Esophagus squamous epithelium (tissue), 5 donors: ENCODE results near the gene GNG13. TPM values are rescaled to one million over a fixed set of nuclear protein-coding genes. Genes with fewer than 3 reads are reported as not detected.

Source experiments
- DNase-seq: peaks from one replicate; lab custom pipeline; 2025; lab: John Stamatoyannopoulos, UW
- H3K27ac ChIP-seq, 4 donors: fragments of 200-600 bp; sonication (generic); one replicate each; pipeline ENCODE4 v1.5.1; 2016 to 2019; ENCODE audit warnings: mild to moderate bottlenecking in 1 of 4
- H3K27me3 ChIP-seq, 4 donors: fragments of 200-600 bp; sonication (generic); 1 replicate in 3 of 4; 2 replicates in 1 of 4; pipeline versions ENCODE4 v1.5.1 to v1.6.0; 2017 to 2021; ENCODE audit warnings: antibody characterized with exemption in 1 of 4
- H3K36me3 ChIP-seq, 3 donors: fragments of 200-600 bp; sonication (generic); one replicate each; pipeline ENCODE4 v1.5.1; 2016 to 2019
- H3K4me1 ChIP-seq, 3 donors: fragments of 200-600 bp; sonication (generic); one replicate each; pipeline ENCODE4 v1.5.1; 2017 to 2019
- H3K4me3 ChIP-seq, 4 donors: fragments of 200-600 bp; sonication (generic); 1 replicate in 3 of 4; 2 replicates in 1 of 4; pipeline ENCODE4 v1.5.1; 2016 to 2019; ENCODE audit warnings: mild to moderate bottlenecking in 2 of 4, moderate library complexity in 1 of 4
- H3K9me3 ChIP-seq, 3 donors: fragments of 200-600 bp; sonication (generic); one replicate each; pipeline ENCODE4 v1.5.1; 2016 to 2019
- POLR2A ChIP-seq, 4 donors: fragments of 450-650 bp; IDR thresholded peaks; one replicate each; pipeline ENCODE4 v1.6.1; 2017; ENCODE audit warnings: antibody characterized with exemption in 4 of 4, mild to moderate bottlenecking in 4 of 4, moderate library complexity in 3 of 4
- WGBS, 2 donors: methylation state at CpG; one replicate each; pipeline ENCODE4 v1.1.5; 2018; 5-methylcytosine and 5-hydroxymethylcytosine counted together
- intact Hi-C: fragments of 100-400 bp; cut with DNase I; formaldehyde crosslinking; loops from one replicate; pipeline ENCODE4 v1.15.0; 2022
- total RNA-seq, 4 donors: library from RNA; depleted of rRNA; stranded (reverse); fragments of >200 nt; gene quantifications; one replicate each; pipeline ENCODE4 v1.1.0, GENCODE V29; 2016
- TF ChIP-seq, protein P1 (sequence below), 6 experiments: fragments of 450-650 bp in 4 of 6; fragments of 200-600 bp in 2 of 6; sonication (generic) in 2 of 6; IDR thresholded peaks; one replicate each; pipeline ENCODE4 v1.5.1; 2016 to 2019; ENCODE audit warnings: antibody characterized with exemption in 6 of 6, mild to moderate bottlenecking in 4 of 6, moderate library complexity in 4 of 6
- donor health status: DM: yes; HTN: yes; CAD: no.

The GNG13 gene
- total RNA-seq, 4 donors from 2014 or later, result not detected

- no peak for DNase-seq
- intact Hi-C loops, result no loop called here
- TF ChIP-seq POLR2A (IDR thresholded peaks at IDR 0.05), result no peak
- TF ChIP-seq, protein P1, sequence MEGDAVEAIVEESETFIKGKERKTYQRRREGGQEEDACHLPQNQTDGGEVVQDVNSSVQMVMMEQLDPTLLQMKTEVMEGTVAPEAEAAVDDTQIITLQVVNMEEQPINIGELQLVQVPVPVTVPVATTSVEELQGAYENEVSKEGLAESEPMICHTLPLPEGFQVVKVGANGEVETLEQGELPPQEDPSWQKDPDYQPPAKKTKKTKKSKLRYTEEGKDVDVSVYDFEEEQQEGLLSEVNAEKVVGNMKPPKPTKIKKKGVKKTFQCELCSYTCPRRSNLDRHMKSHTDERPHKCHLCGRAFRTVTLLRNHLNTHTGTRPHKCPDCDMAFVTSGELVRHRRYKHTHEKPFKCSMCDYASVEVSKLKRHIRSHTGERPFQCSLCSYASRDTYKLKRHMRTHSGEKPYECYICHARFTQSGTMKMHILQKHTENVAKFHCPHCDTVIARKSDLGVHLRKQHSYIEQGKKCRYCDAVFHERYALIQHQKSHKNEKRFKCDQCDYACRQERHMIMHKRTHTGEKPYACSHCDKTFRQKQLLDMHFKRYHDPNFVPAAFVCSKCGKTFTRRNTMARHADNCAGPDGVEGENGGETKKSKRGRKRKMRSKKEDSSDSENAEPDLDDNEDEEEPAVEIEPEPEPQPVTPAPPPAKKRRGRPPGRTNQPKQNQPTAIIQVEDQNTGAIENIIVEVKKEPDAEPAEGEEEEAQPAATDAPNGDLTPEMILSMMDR (IDR thresholded peaks at IDR 0.05), result no peak
Measured at GRCh38 chr16:770411-770810, 30.1 kb downstream of the GNG13 start.

GRCh38 chr16:769934-770333 lies 30.6 kb downstream of the GNG13 start:
- intact Hi-C loops, result no loop called here
- 90% methylated on average over 2 of the region's 19 CpGs; no CpG with 5 or more reads in 1 of the 2 donors for WGBS, 2 donors
- H3K9me3 ChIP-seq, result no peaks in the 10 kb centered on the region
- no peak for DNase-seq
- no peaks in the 10 kb centered on the region for H3K36me3 ChIP-seq
- no peak overlapping the region for H3K4me3 ChIP-seq
- H3K4me1 ChIP-seq, result peaks cover 0 to 9% (median 0%) of the 10 kb centered on the region in 3 donors
- H3K27me3 ChIP-seq, result peaks cover 0 to 43% (median 0%) of the 10 kb centered on the region in 4 donors
- TF ChIP-seq POLR2A (IDR thresholded peaks at IDR 0.05), result no peak
- TF ChIP-seq, protein P1 (IDR thresholded peaks at IDR 0.05), result no peak
- H3K27ac ChIP-seq, result no peak overlapping the region

More at GRCh38 chr16:770411-770810, 30.1 kb downstream of the GNG13 start:
- Histone ChIP-seq H3K9me3 (no peaks in the 10 kb centered on the region), H3K27me3 (peaks cover 0 to 43% (median 0%) of the 10 kb centered on the region in 4 donors), H3K27ac (no peak overlapping the region), H3K36me3 (no peaks in the 10 kb centered on the region), H3K4me1 (peaks cover 0 to 9% (median 0%) of the 10 kb centered on the region in 3 donors), H3K4me3 (no peak overlapping the region)
- no CpG with 5 or more reads among the region's 13 CpGs for WGBS, 2 donors

- no peak for DNase-seq
- TF ChIP-seq, protein P1 (IDR thresholded peaks at IDR 0.05), result no peak
- no peak for TF ChIP-seq POLR2A (IDR thresholded peaks at IDR 0.05)
- Histone ChIP-seq H3K27ac (no peak overlapping the region), H3K4me1 (peaks cover 0 to 9% (median 0%) of the 10 kb centered on the region in 3 donors), H3K27me3 (peaks cover 0 to 43% (median 0%) of the 10 kb centered on the region in 4 donors), H3K9me3 (no peaks in the 10 kb centered on the region), H3K36me3 (no peaks in the 10 kb centered on the region), H3K4me3 (no peak overlapping the region)
- no CpG with 5 or more reads among the region's 20 CpGs for WGBS, 2 donors
- intact Hi-C loops, result no loop called here
Measured at GRCh38 chr16:769184-769784, 31.2 kb downstream of the GNG13 start.

- Histone ChIP-seq H3K27ac (no peak overlapping the region), H3K27me3 (peaks cover 0 to 46% (median 0%) of the 10 kb centered on the region in 4 donors), H3K4me1 (peaks cover 0 to 9% (median 0%) of the 10 kb centered on the region in 3 donors), H3K4me3 (no peak overlapping the region), H3K9me3 (no peaks in the 10 kb centered on the region), H3K36me3 (no peaks in the 10 kb centered on the region)
- WGBS, 2 donors, result 13 to 41% methylated on average over 3 to 8 of the region's 21 CpGs
- TF ChIP-seq POLR2A (IDR thresholded peaks at IDR 0.05), result no peak
- TF ChIP-seq, protein P1 (IDR thresholded peaks at IDR 0.05), result no peak
- no peak for DNase-seq
- intact Hi-C loops, result no loop called here
Measured at GRCh38 chr16:768428-768827, 32.1 kb downstream of the GNG13 start.

- no peak for DNase-seq
- no peak for TF ChIP-seq POLR2A (IDR thresholded peaks at IDR 0.05)
- TF ChIP-seq, protein P1 (IDR thresholded peaks at IDR 0.05), result no peak
- H3K4me1 ChIP-seq, result peaks cover 0 to 9% (median 0%) of the 10 kb centered on the region in 3 donors
- intact Hi-C loops, result no loop called here
- no peak overlapping the region for H3K4me3 ChIP-seq
- WGBS, 2 donors, result 30% methylated on average over 2 to 4 of the region's 38 CpGs
- no peak overlapping the region for H3K27ac ChIP-seq
- peaks cover 0 to 51% (median 0%) of the 10 kb centered on the region in 4 donors for H3K27me3 ChIP-seq
- no peaks in the 10 kb centered on the region for H3K9me3 ChIP-seq
- H3K36me3 ChIP-seq, result no peaks in the 10 kb centered on the region
Measured at GRCh38 chr16:767743-768235, 32.7 kb downstream of the GNG13 start.
